Stimulated activated naive CD8-positive, alpha-beta T cell treated with anti-CD3 and anti-CD28 coated beads, Interleukin-15, Interleukin-2, amounts not matched to agents 100 ng/mL and 50 ng/mL, for 24 hours (primary cell): ENCODE measurements around the gene STARD5.
"Not testable (repeated sequence)": the region's sequence is repeated elsewhere in the genome, so short reads cannot be mapped to it uniquely, and the experiment has no call there.

Experiments used
- H3K27ac Mint-ChIP-seq: one replicate; pipeline ENCODE4 v1.8.0; 2021; ENCODE audit warnings: mild to moderate bottlenecking, mixed read lengths
- H3K27me3 Mint-ChIP-seq: one replicate; pipeline ENCODE4 v1.8.0; 2021; ENCODE audit warnings: mixed read lengths
- H3K36me3 Mint-ChIP-seq: one replicate; pipeline ENCODE4 v1.8.0; 2021; ENCODE audit warnings: low read depth, mixed read lengths
- H3K4me1 Mint-ChIP-seq: one replicate; pipeline ENCODE4 v1.8.0; 2021; ENCODE audit warnings: low read depth, mixed read lengths
- H3K4me3 Mint-ChIP-seq: one replicate; pipeline ENCODE4 v1.8.0; 2021; ENCODE audit warnings: mild to moderate bottlenecking, mixed read lengths
- H3K9me3 Mint-ChIP-seq: one replicate; pipeline ENCODE4 v1.8.0; 2021; ENCODE audit warnings: mixed read lengths

The STARD5 gene, protein sequence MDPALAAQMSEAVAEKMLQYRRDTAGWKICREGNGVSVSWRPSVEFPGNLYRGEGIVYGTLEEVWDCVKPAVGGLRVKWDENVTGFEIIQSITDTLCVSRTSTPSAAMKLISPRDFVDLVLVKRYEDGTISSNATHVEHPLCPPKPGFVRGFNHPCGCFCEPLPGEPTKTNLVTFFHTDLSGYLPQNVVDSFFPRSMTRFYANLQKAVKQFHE

DNA sequence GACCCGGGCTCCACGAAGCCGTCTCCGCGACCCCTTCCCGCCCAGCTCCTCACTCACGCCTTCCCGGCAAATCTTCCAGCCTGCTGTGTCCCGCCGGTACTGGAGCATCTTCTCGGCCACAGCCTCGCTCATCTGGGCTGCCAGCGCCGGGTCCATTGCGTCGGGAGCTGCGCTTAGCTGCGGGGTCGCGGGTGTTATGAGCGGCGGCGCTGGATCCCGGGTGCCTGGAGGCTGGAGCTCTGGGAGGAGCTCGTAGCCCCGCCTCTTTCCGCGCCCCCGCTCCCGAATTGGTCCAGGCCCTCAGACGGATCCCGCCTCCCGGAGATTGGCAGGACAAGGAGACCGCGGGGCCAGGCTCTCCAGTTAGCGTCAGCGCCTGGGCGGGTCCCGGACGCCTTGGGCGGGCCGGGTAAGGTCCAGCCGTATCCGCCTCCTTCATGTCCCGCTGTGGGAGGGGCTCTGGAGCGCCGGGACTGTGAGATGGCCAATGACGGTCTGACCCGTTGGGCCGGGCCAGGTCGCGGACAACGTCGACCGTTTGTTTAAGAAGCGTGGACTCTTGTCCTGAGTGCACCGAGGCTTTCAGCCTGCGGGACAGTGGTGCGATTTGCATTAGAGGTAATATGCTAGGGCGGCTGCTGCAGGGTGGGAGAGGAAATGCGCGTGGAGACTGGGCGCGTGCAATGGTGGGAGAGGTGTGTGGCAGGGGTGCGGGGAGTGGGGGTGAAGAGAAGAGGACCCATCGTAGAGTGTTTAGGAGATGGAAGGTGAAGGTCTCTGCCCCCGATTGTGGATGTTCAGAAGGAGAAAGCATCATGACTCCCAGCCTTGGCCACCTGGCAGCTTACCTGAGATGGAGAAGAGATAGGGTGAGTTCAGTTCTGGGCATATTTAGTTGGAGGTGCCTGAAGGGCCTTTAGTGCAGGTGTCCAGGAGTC lies at the start of gene STARD5:
STARD5 (minus strand) TSS at position 198 of the 938 bp plus-strand sequence; CDS start at position 156, 42 bp downstream.
- H3K9me3 Mint-ChIP-seq = no peaks in the 10 kb centered on the region
- H3K27me3 Mint-ChIP-seq = no peaks in the 10 kb centered on the region
- H3K4me3 Mint-ChIP-seq = peak within 1 kb of the TSS; percentile 99
- H3K27ac Mint-ChIP-seq = peak within 1 kb of the TSS; percentile 90
- peaks cover 34% of the 10 kb centered on the region for H3K4me1 Mint-ChIP-seq
- H3K36me3 Mint-ChIP-seq = peaks cover 21% of the 10 kb centered on the region

DNA sequence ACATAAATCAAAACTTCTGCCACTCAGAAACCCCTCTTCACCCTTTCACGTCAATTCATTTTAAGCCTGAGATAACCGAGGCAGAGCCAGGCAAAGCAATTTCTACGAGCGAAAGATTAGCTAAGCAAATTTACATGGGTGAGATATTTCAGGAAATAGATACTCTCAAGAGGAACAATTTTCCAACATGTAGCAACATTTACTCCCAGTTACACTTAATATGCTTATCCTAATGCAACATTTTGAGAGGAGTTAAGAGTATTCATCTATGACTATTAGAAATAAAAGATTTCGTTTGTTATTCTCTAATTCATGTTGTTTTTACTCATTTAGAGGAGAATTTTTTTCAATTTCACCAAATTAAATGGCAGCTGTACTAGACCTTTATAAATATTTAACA lies 49.2 kb upstream of the STARD5 start:
- no peak overlapping the region for H3K27ac Mint-ChIP-seq
- H3K27me3 Mint-ChIP-seq = no peaks in the 10 kb centered on the region
- no peaks in the 10 kb centered on the region for H3K9me3 Mint-ChIP-seq
- no peaks in the 10 kb centered on the region for H3K4me1 Mint-ChIP-seq
- H3K36me3 Mint-ChIP-seq = no peaks in the 10 kb centered on the region
- no peak overlapping the region for H3K4me3 Mint-ChIP-seq

DNA sequence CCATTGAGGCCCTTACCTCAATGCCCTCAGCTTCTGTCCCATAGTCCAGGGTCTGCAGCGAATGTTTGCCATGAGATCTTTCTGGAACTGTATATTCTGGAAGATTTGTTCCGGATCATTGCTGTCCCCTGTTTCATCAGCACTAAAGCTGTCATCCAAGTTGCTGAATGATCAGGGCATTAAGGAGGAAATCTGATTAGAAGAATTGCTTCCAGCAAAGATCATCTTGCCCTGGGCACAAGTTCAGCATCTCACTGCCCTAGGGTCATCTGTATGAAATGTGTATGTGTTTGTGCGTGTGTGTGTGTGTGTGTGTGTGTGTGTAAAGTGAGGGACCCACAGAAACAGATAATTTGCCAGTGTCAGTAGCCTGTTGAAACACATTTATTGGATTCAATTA lies 48.6 kb upstream of the STARD5 start:
- H3K4me3 Mint-ChIP-seq = no peak overlapping the region
- no peaks in the 10 kb centered on the region for H3K4me1 Mint-ChIP-seq
- H3K9me3 Mint-ChIP-seq = no peaks in the 10 kb centered on the region
- no peak overlapping the region for H3K27ac Mint-ChIP-seq
- no peaks in the 10 kb centered on the region for H3K27me3 Mint-ChIP-seq
- H3K36me3 Mint-ChIP-seq = no peaks in the 10 kb centered on the region

- H3K27ac Mint-ChIP-seq = no peak overlapping the region
- H3K36me3 Mint-ChIP-seq = no peaks in the 10 kb centered on the region
- H3K4me3 Mint-ChIP-seq = no peak overlapping the region
- H3K4me1 Mint-ChIP-seq = no peaks in the 10 kb centered on the region
- no peaks in the 10 kb centered on the region for H3K27me3 Mint-ChIP-seq
- H3K9me3 Mint-ChIP-seq = no peaks in the 10 kb centered on the region
Measured at GRCh38 chr15:81363718-81364500, 40.0 kb upstream of the STARD5 start.

GRCh38 chr15:81363276-81363675 lies 39.3 kb upstream of the STARD5 start:
- no peaks in the 10 kb centered on the region for H3K36me3 Mint-ChIP-seq
- no peak overlapping the region for H3K27ac Mint-ChIP-seq
- no peak overlapping the region for H3K4me3 Mint-ChIP-seq
- H3K27me3 Mint-ChIP-seq = no peaks in the 10 kb centered on the region
- no peaks in the 10 kb centered on the region for H3K4me1 Mint-ChIP-seq
- H3K9me3 Mint-ChIP-seq = no peaks in the 10 kb centered on the region

GRCh38 chr15:81362790-81363189 lies 38.8 kb upstream of the STARD5 start:
- Mint-ChIP-seq H3K4me1 (no peaks in the 10 kb centered on the region), H3K9me3 (no peaks in the 10 kb centered on the region), H3K27ac (no peak overlapping the region), H3K4me3 (no peak overlapping the region), H3K27me3 (no peaks in the 10 kb centered on the region), H3K36me3 (no peaks in the 10 kb centered on the region)

- no peak overlapping the region for H3K4me3 Mint-ChIP-seq
- H3K9me3 Mint-ChIP-seq = no peaks in the 10 kb centered on the region
- H3K27ac Mint-ChIP-seq = no peak overlapping the region
- no peaks in the 10 kb centered on the region for H3K36me3 Mint-ChIP-seq
- no peaks in the 10 kb centered on the region for H3K27me3 Mint-ChIP-seq
- H3K4me1 Mint-ChIP-seq = no peaks in the 10 kb centered on the region
Measured at GRCh38 chr15:81361891-81362290, 38.0 kb upstream of the STARD5 start.

GRCh38 chr15:81360491-81360890 lies 36.5 kb upstream of the STARD5 start:
- H3K36me3 Mint-ChIP-seq = no peaks in the 10 kb centered on the region
- H3K4me3 Mint-ChIP-seq = no peak overlapping the region
- H3K27ac Mint-ChIP-seq = no peak overlapping the region
- H3K9me3 Mint-ChIP-seq = no peaks in the 10 kb centered on the region
- H3K27me3 Mint-ChIP-seq = no peaks in the 10 kb centered on the region
- H3K4me1 Mint-ChIP-seq = no peaks in the 10 kb centered on the region

- H3K9me3 Mint-ChIP-seq = no peaks in the 10 kb centered on the region
- H3K4me3 Mint-ChIP-seq = no peak overlapping the region
- no peaks in the 10 kb centered on the region for H3K4me1 Mint-ChIP-seq
- H3K27me3 Mint-ChIP-seq = no peaks in the 10 kb centered on the region
- no peaks in the 10 kb centered on the region for H3K36me3 Mint-ChIP-seq
- no peak overlapping the region for H3K27ac Mint-ChIP-seq
Measured at GRCh38 chr15:81358248-81358647, 34.3 kb upstream of the STARD5 start.

GRCh38 chr15:81357180-81357686 lies 33.3 kb upstream of the STARD5 start:
- H3K9me3 Mint-ChIP-seq = no peaks in the 10 kb centered on the region
- H3K36me3 Mint-ChIP-seq = no peaks in the 10 kb centered on the region
- no peak overlapping the region for H3K27ac Mint-ChIP-seq
- no peaks in the 10 kb centered on the region for H3K27me3 Mint-ChIP-seq
- no peak overlapping the region for H3K4me3 Mint-ChIP-seq
- H3K4me1 Mint-ChIP-seq = no peaks in the 10 kb centered on the region

GRCh38 chr15:81356252-81356651 lies 32.3 kb upstream of the STARD5 start:
- no peaks in the 10 kb centered on the region for H3K36me3 Mint-ChIP-seq
- H3K4me1 Mint-ChIP-seq = no peaks in the 10 kb centered on the region
- H3K27ac Mint-ChIP-seq = no peak overlapping the region
- no peaks in the 10 kb centered on the region for H3K9me3 Mint-ChIP-seq
- H3K4me3 Mint-ChIP-seq = no peak overlapping the region
- no peaks in the 10 kb centered on the region for H3K27me3 Mint-ChIP-seq

- Mint-ChIP-seq H3K4me3 (no peak overlapping the region), H3K9me3 (no peaks in the 10 kb centered on the region), H3K27me3 (no peaks in the 10 kb centered on the region), H3K27ac (no peak overlapping the region), H3K36me3 (no peaks in the 10 kb centered on the region), H3K4me1 (no peaks in the 10 kb centered on the region)
Measured at GRCh38 chr15:81351651-81352050, 27.7 kb upstream of the STARD5 start.

GRCh38 chr15:81349271-81349670 lies 25.3 kb upstream of the STARD5 start:
- H3K4me1 Mint-ChIP-seq = no peaks in the 10 kb centered on the region
- H3K36me3 Mint-ChIP-seq = no peaks in the 10 kb centered on the region
- H3K9me3 Mint-ChIP-seq = no peaks in the 10 kb centered on the region
- no peaks in the 10 kb centered on the region for H3K27me3 Mint-ChIP-seq
- no peak overlapping the region for H3K4me3 Mint-ChIP-seq
- H3K27ac Mint-ChIP-seq = no peak overlapping the region

GRCh38 chr15:81348691-81349090 lies 24.8 kb upstream of the STARD5 start:
- not testable (repeated sequence) for H3K27ac Mint-ChIP-seq, H3K27me3 Mint-ChIP-seq, H3K4me1 Mint-ChIP-seq, H3K4me3 Mint-ChIP-seq, H3K9me3 Mint-ChIP-seq, H3K36me3 Mint-ChIP-seq

DNA sequence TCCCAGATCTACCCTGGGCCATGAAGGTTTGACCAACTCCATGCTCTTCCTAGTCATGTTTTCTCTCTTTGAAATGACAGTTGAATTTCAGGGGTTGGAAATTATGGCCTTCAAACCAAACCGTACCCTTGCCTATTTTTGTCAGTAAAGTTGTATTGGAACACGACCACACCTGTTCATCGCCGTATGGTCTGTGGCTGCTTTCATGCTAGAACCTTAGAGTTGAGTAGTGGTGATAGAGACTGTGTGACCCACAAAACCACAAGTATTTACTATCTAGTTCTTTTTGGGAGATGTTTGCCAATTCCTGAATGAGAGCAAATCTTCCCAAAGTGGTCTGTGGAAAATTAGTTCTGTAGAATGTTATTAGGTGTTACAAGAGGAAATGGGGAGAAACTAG lies 24.0 kb upstream of the STARD5 start:
- Mint-ChIP-seq H3K4me1 (no peaks in the 10 kb centered on the region), H3K36me3 (peaks cover 3% of the 10 kb centered on the region), H3K9me3 (no peaks in the 10 kb centered on the region), H3K27ac (no peak overlapping the region), H3K4me3 (no peak overlapping the region), H3K27me3 (no peaks in the 10 kb centered on the region)
